K562 (cell line): Measurements from ENCODE around the gene CHRNB1. TPM values are rescaled to one million over a fixed set of nuclear protein-coding genes. Genes with fewer than 3 reads are reported as not detected.

Source experiments
- ATAC-seq: fragments of 200-7000 bp; cut with Tn5 transposase; 3 replicates; pipeline ENCODE4 v1.9.1; 2020; ENCODE audit warnings: moderate library complexity
- BruUV-seq: library from RNA; stranded (reverse); fragments of 400-500 nt; replicated peaks from 2 replicates; lab custom pipeline; 2021; lab: Mats Ljungman, UMichigan
- CTCF ChIA-PET: fragments of 300-600 bp; formaldehyde crosslinking; extraction: SDS; loops from one replicate; lab custom pipeline; 2021; ENCODE audit warnings: low intra/inter-chr PET ratio; lab: Yijun Ruan, JAX
- POLR2A ChIA-PET: fragments of 300-600, 350-650 bp; sonication (Branson Sonifier 250); formaldehyde crosslinking; extraction: SDS; loops from one replicate; lab custom pipeline; 2021; ENCODE audit warnings: antibody characterized with exemption, inconsistent platforms; lab: Yijun Ruan, JAX
- DNase-seq, 4 experiments: peaks; one replicate each; pipeline versions ENCODE4 v3.0.0 to v3.0.0-alpha.2; 2011 to 2018; ENCODE audit warnings: low spot score in 3 of 4, mixed read lengths in 3 of 4; ENCODE audit errors: extremely low read depth in 1 of 4
- FAIRE-seq: peaks from 2 replicates; lab custom pipeline; 2011; peaks lifted over from hg19 to GRCh38; lab: Jason Lieb, UNC
- H2AFZ ChIP-seq: 2 replicates; pipeline ENCODE4 v1.6.0; 2011; ENCODE audit warnings: low read depth, low read length, control low read depth, inconsistent platforms
- H3K27ac ChIP-seq: fragments of 200-600 bp; 3 replicates; pipeline ENCODE4 v1.8.0; 2011; ENCODE audit warnings: low read depth, mild to moderate bottlenecking, control low read depth, inconsistent platforms, low read length, moderate library complexity, mixed read lengths; ENCODE audit errors: extremely low read depth
- H3K27me3 ChIP-seq, 2 experiments: fragments of 300-600 bp in 1 of 2; 2 replicates in 1 of 2; 3 replicates in 1 of 2; pipeline versions ENCODE4 v1.6.0 to v1.8.0; 2011; ENCODE audit warnings: inconsistent platforms in 2 of 2, low read length in 2 of 2, mild to moderate bottlenecking in 1 of 2, mixed read lengths in 1 of 2, moderate library complexity in 1 of 2; ENCODE audit not compliant: control insufficient read depth in 2 of 2, insufficient read depth in 2 of 2
- H3K36me3 ChIP-seq: fragments of 300-600 bp; 3 replicates; pipeline ENCODE4 v1.8.0; 2011; ENCODE audit warnings: mild to moderate bottlenecking, low read length, inconsistent platforms; ENCODE audit not compliant: control insufficient read depth, insufficient read depth
- H3K4me1 ChIP-seq, 2 experiments: fragments of 200-600 bp in 1 of 2; replicated peaks in 1 of 2; 2 replicates in 1 of 2; 3 replicates in 1 of 2; pipeline versions ENCODE4 v1.5.1 to v1.8.0; 2011; ENCODE audit warnings: inconsistent platforms in 2 of 2, low read length in 2 of 2, mild to moderate bottlenecking in 1 of 2, mixed read lengths in 1 of 2, moderate library complexity in 1 of 2; ENCODE audit not compliant: control insufficient read depth in 2 of 2, insufficient read depth in 2 of 2
- H3K4me2 ChIP-seq: 2 replicates; pipeline ENCODE4 v1.6.1; 2011; ENCODE audit warnings: low read length, control low read depth, inconsistent platforms, mixed read lengths; ENCODE audit not compliant: insufficient read depth
- H3K4me3 ChIP-seq: fragments of 200-600 bp; sonication (generic), shearing (Covaris generic); 2 replicates; pipeline ENCODE4 v1.5.1; 2016; ENCODE audit warnings: control low read depth, inconsistent platforms
- H3K79me2 ChIP-seq: fragments of 200-600 bp; 3 replicates; pipeline ENCODE4 v1.8.0; 2011; ENCODE audit warnings: low read length, inconsistent platforms; ENCODE audit not compliant: control insufficient read depth, insufficient read depth
- H3K9ac ChIP-seq, 2 experiments: 2 replicates each; pipeline versions ENCODE4 v1.6.0 to v1.6.1; 2011; ENCODE audit warnings: low read depth in 2 of 2, low read length in 2 of 2, control low read depth in 1 of 2, inconsistent platforms in 1 of 2, mild to moderate bottlenecking in 1 of 2, mixed read lengths in 1 of 2; ENCODE audit not compliant: insufficient read depth in 1 of 2
- H3K9me1 ChIP-seq: one replicate; pipeline ENCODE4 v1.6.0; 2011; ENCODE audit warnings: inconsistent platforms, mild to moderate bottlenecking, low read length, moderate library complexity; ENCODE audit not compliant: control insufficient read depth, insufficient read depth
- H3K9me3 ChIP-seq: replicated peaks from 2 replicates; pipeline ENCODE4 v1.5.1; 2011; ENCODE audit warnings: low read depth, low read length, inconsistent platforms; ENCODE audit not compliant: control insufficient read depth, insufficient read depth
- H4K20me1 ChIP-seq: replicated peaks from 2 replicates; pipeline ENCODE4 v1.6.1; 2011; ENCODE audit warnings: low read length, inconsistent platforms, mixed read lengths; ENCODE audit not compliant: control insufficient read depth, insufficient read depth
- CREB1 ChIP-seq, 2 experiments: sonication (generic) in 1 of 2; formaldehyde crosslinking in 1 of 2; IDR thresholded peaks; 2 replicates each; pipeline versions ENCODE4 v1.6.1 to v1.8.0; 2012 to 2022; ENCODE audit warnings: inconsistent platforms in 1 of 2, mild to moderate bottlenecking in 1 of 2, missing genetic modification reagents in 1 of 2, moderate library complexity in 1 of 2
- CXXC5 ChIP-seq: fragments of 250-450 bp; sonication (Bioruptor Pico); IDR thresholded peaks from 2 replicates; pipeline ENCODE4 v1.8.0; 2022; ENCODE audit warnings: inconsistent platforms, mild to moderate bottlenecking, moderate library complexity
- GABPB2 ChIP-seq: fragments of 250-450 bp; sonication (Bioruptor Pico); conservative IDR thresholded peaks from 2 replicates; pipeline ENCODE4 v1.5.1; 2021; ENCODE audit warnings: mild to moderate bottlenecking
- KLF6 ChIP-seq: fragments of 250-450 bp; sonication (Bioruptor Pico); IDR thresholded peaks from 2 replicates; pipeline ENCODE4 v1.4.0; 2020; ENCODE audit warnings: mild to moderate bottlenecking, moderate library complexity, borderline replicate concordance
- PHF21A ChIP-seq: fragments of 450-650 bp; IDR thresholded peaks from 2 replicates; pipeline ENCODE4 v1.6.1; 2017; ENCODE audit warnings: low read depth, borderline replicate concordance
- SFPQ ChIP-seq: fragments of 200-400 bp; formaldehyde crosslinking; IDR thresholded peaks from 2 replicates; pipeline ENCODE4 v1.6.1; 2017; ENCODE audit warnings: mild to moderate bottlenecking, low read depth, low read length, moderate library complexity
- STAT5B ChIP-seq: fragments of 250-450 bp; sonication (Bioruptor Pico); IDR thresholded peaks from 2 replicates; pipeline ENCODE4 v1.8.0; 2021; ENCODE audit warnings: mild to moderate bottlenecking, inconsistent platforms
- TAF1 ChIP-seq: IDR thresholded peaks from 2 replicates; pipeline ENCODE4 v1.6.1; 2011; ENCODE audit warnings: mild to moderate bottlenecking, low read length, moderate library complexity; ENCODE audit not compliant: insufficient read depth, control insufficient read depth, severe bottlenecking; ENCODE audit errors: extremely low read depth
- ZNF239 ChIP-seq: fragments of 250-450 bp; sonication (Bioruptor Pico); IDR thresholded peaks from 2 replicates; pipeline ENCODE4 v1.4.0; 2020; ENCODE audit warnings: mild to moderate bottlenecking
- ZNF589 ChIP-seq: fragments of 200-800 bp; sonication (Bioruptor generic); IDR thresholded peaks from 2 replicates; pipeline ENCODE4 v1.6.1; 2016; ENCODE audit warnings: low read depth, missing genetic modification characterization, missing compliant biosample characterization
- WGBS: fragments of 100-300 bp; shearing (Covaris generic); methylation state at CpG from one replicate; pipeline ENCODE4 v1.1.6; 2016; ENCODE audit warnings: low coverage, mixed read lengths; ENCODE audit not compliant: insufficient coverage; ENCODE audit errors: missing lambda C conversion rate; 5-methylcytosine and 5-hydroxymethylcytosine counted together
- in situ Hi-C: fragments of 300-500 bp; cut with MboI; formaldehyde crosslinking; loops from 4 replicates; pipeline ENCODE4 v1.15.0; 2018; ENCODE audit warnings: inconsistent platforms, mixed read lengths
- intact Hi-C: fragments of 100-400 bp; cut with micrococcal nuclease; formaldehyde crosslinking; loops from 2 replicates; pipeline ENCODE4 v1.14.2; 2022
- polyA plus RNA-seq, 8 experiments: library from polyadenylated mRNA; depleted of rRNA in 4 of 8; stranded (reverse) in 5 of 8; unstranded in 3 of 8; fragments of >200 nt; fragmentation: Nextera tagmentation in 2 of 8; fragmentation: Illumina TruSeq in 1 of 8; extraction: Ambion mirVana in 2 of 8; extraction: Trizol in 1 of 8; gene quantifications; 2 replicates each; pipeline versions ENCODE4 v1.2.1 to v1.2.3, GENCODE V29; 2011 to 2014; ENCODE audit warnings: inconsistent platforms in 1 of 8, missing spikeins in 1 of 8
- total RNA-seq, 7 experiments: library from RNA; depleted of rRNA in 6 of 7; stranded (reverse); fragments of >200 nt in 6 of 7; fragmentation: Illumina TruSeq in 2 of 7; extraction: Trizol in 2 of 7; gene quantifications; 2 replicates each; pipeline versions ENCODE4 v1.2.1 to v1.2.3, GENCODE V29; 2011 to 2021; ENCODE audit warnings: low replicate concordance in 1 of 7
- TF ChIP-seq, protein P1 (sequence below): fragments of 450-650 bp; IDR thresholded peaks from one replicate; pipeline ENCODE4 v1.6.1; 2018; ENCODE audit warnings: mild to moderate bottlenecking, moderate library complexity; ENCODE audit not compliant: partially characterized antibody
- TF ChIP-seq, protein P2 (sequence below): fragments of 250-450 bp; sonication (Bioruptor Pico); IDR thresholded peaks from 2 replicates; pipeline ENCODE4 v1.4.0; 2020; ENCODE audit warnings: mild to moderate bottlenecking, moderate library complexity

Gene CHRNB1
- total and polyA plus RNA-seq, 9 of the 15 experiments (the other 6 are each of a cell fraction or from before 2014, with no cell fraction given): 4.7 to 12.3 (median 6.8) TPM

DNA sequence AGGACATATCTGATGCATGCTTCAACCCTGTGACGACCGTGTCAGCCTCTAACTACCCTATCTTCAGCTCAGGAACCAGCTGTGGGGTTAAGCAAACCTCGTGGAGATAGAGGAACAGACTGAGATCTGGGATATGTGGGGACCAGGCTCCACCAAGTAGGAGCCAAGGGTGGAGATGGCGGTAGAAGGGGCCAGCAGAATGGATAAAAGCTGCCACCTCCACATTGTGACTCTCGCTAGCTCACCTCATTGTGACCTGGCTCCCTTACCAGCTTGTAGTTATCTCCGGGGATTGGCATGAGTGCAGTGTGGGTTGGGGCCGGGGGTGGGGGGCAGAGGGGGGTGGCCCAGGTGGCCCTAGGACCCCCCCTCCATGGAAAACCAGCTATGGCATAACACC is 19.5 kb upstream of the CHRNB1 start, which contains the start of gene SPEM2:
Gene SPEM2, plus strand, starts transcription at position 301 of the 400 bp plus-strand sequence. Its CDS starts 73 bp downstream, at position 374.
- Histone ChIP-seq H3K4me1 (peaks cover 0 to 14% of the 10 kb centered on the region in 2 experiments; a peak in 2 of 5 replicates), H3K79me2 (no peaks in the 10 kb centered on the region), H3K27me3 (no peaks in the 10 kb centered on the region), H3K9me1 (no peaks in the 10 kb centered on the region), H3K36me3 (no peaks in the 10 kb centered on the region), H3K27ac (no peak within 1 kb of the TSS), H3K4me2 (no peak within 1 kb of the TSS), H3K4me3 (no peak within 1 kb of the TSS), H2AFZ (no peak within 1 kb of the TSS), H3K9me3 (no peaks in the 10 kb centered on the region), H4K20me1 (no peaks in the 10 kb centered on the region), H3K9ac (peak within 1 kb of the TSS in 1 of 2 experiments; percentile 17; a peak in 1 of 4 replicates)
- no TSS peak for BruUV-seq
- 13% methylated on average over 5 of the region's 7 CpGs for WGBS
- DNase-seq: no peak
- ChIA-PET CTCF (no interaction called here), POLR2A (interaction anchor here (0.6 to 1.8 kb wide), 2 partner anchors 10 to 51 kb away, joined by 3 to 8 read pairs; partner anchors contain the start of gene TMEM102)
- no peak for TF ChIP-seq SFPQ
- TF ChIP-seq, protein P1, sequence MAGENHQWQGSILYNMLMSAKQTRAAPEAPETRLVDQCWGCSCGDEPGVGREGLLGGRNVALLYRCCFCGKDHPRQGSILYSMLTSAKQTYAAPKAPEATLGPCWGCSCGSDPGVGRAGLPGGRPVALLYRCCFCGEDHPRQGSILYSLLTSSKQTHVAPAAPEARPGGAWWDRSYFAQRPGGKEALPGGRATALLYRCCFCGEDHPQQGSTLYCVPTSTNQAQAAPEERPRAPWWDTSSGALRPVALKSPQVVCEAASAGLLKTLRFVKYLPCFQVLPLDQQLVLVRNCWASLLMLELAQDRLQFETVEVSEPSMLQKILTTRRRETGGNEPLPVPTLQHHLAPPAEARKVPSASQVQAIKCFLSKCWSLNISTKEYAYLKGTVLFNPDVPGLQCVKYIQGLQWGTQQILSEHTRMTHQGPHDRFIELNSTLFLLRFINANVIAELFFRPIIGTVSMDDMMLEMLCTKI: no peak
- no peak for TF ChIP-seq STAT5B (CRISPR knock-in tag)
- TF ChIP-seq CREB1 (IDR thresholded peaks at IDR 0.05): no peak
- no peak for TF ChIP-seq CREB1 (CRISPR knock-in tag; IDR thresholded peaks at IDR 0.05)
- no peak for TF ChIP-seq PHF21A
- TF ChIP-seq ZNF239 (CRISPR knock-in tag): no peak
- no peak for TF ChIP-seq KLF6
- no peak for TF ChIP-seq TAF1
- no peak for TF ChIP-seq GABPB2 (CRISPR knock-in tag)
- TF ChIP-seq, protein P2, sequence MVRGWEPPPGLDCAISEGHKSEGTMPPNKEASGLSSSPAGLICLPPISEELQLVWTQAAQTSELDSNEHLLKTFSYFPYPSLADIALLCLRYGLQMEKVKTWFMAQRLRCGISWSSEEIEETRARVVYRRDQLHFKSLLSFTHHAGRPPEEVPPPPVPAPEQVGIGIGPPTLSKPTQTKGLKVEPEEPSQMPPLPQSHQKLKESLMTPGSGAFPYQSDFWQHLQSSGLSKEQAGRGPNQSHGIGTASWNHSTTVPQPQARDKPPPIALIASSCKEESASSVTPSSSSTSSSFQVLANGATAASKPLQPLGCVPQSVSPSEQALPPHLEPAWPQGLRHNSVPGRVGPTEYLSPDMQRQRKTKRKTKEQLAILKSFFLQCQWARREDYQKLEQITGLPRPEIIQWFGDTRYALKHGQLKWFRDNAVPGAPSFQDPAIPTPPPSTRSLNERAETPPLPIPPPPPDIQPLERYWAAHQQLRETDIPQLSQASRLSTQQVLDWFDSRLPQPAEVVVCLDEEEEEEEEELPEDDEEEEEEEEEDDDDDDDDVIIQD (CRISPR knock-in tag): no peak
- TF ChIP-seq CXXC5 (CRISPR knock-in tag): no peak
- no peak for TF ChIP-seq ZNF589 (CRISPR knock-in tag)
- no peak for FAIRE-seq
- intact Hi-C loops: no loop called here
- no peak for ATAC-seq
- in situ Hi-C loops: no loop called here
